ENCODE data around the gene TIGD3.

DNA sequence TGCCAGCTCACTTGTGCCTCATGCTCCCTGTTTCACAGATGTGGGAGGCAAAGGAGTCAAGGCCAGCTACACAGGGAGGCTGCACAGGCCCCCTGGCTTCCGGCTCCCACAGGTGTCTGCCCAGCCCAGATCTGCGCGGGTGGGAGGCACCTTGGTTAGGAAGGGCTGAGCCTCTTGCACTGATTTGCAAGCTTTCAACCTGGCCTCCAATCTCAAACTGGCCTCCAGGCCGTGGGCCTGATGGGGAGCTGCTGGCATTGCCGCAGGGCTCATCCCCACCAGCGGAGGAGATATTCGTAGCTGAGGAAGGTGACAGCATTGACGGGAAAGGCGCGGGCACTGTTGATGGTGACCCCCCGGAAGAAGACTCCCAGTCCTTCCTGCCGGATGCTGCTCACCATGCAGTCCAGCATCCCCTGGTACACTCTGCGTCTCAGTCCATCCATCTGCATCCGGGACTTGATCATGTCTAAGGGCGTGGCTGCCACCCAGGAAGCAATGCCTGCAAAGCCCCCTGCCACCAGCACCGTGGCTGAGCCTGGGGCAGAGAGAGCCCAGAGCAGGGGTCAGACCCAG lies 21.7 kb downstream of the TIGD3 start:
- TF ChIP-seq POLR2A (IDR thresholded peaks at IDR 0.05), result no peak
- TF ChIP-seq, protein P1, sequence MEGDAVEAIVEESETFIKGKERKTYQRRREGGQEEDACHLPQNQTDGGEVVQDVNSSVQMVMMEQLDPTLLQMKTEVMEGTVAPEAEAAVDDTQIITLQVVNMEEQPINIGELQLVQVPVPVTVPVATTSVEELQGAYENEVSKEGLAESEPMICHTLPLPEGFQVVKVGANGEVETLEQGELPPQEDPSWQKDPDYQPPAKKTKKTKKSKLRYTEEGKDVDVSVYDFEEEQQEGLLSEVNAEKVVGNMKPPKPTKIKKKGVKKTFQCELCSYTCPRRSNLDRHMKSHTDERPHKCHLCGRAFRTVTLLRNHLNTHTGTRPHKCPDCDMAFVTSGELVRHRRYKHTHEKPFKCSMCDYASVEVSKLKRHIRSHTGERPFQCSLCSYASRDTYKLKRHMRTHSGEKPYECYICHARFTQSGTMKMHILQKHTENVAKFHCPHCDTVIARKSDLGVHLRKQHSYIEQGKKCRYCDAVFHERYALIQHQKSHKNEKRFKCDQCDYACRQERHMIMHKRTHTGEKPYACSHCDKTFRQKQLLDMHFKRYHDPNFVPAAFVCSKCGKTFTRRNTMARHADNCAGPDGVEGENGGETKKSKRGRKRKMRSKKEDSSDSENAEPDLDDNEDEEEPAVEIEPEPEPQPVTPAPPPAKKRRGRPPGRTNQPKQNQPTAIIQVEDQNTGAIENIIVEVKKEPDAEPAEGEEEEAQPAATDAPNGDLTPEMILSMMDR (IDR thresholded peaks at IDR 0.05), result no peak
